ENCODE results near the gene NXNL1. TPM values are rescaled to one million over a fixed set of nuclear protein-coding genes. Genes with fewer than 3 reads are reported as not detected.
"Not testable (repeated sequence)": the region's sequence is repeated elsewhere in the genome, so short reads cannot be mapped to it uniquely, and the experiment has no call there.

NXNL1 gene
- total RNA-seq, 1 donor from 2014 or later: not detected

- Mint-ChIP-seq H3K4me3 (ENCODE audit: unreplicated experiment) (no peak overlapping the region), H3K27ac (ENCODE audit: unreplicated experiment) (no peak overlapping the region), H3K27me3 (ENCODE audit: low read depth) (no peaks in the 10 kb centered on the region), H3K4me1 (ENCODE audit: low read depth) (peaks cover 27% of the 10 kb centered on the region), H3K9me3 (ENCODE audit: low read depth) (no peaks in the 10 kb centered on the region), H3K36me3 (ENCODE audit: low read depth) (peaks cover 4% of the 10 kb centered on the region)
- no peak for TF ChIP-seq CTCF (IDR thresholded peaks at IDR 0.05)
- no peak for DNase-seq (ENCODE audit: low spot score)
Observed at GRCh38 chr19:17503240-17503639, 42.5 kb upstream of the NXNL1 start.

GRCh38 chr19:17500447-17501198, 39.9 kb upstream of the NXNL1 start:
- no peaks in the 10 kb centered on the region for H3K27me3 Mint-ChIP-seq (ENCODE audit: low read depth)
- H3K4me3 Mint-ChIP-seq (ENCODE audit: unreplicated experiment): no peak overlapping the region
- peaks cover 19% of the 10 kb centered on the region for H3K4me1 Mint-ChIP-seq (ENCODE audit: low read depth)
- H3K27ac Mint-ChIP-seq (ENCODE audit: unreplicated experiment): no peak overlapping the region
- H3K9me3 Mint-ChIP-seq (ENCODE audit: low read depth): no peaks in the 10 kb centered on the region
- no peak for DNase-seq (ENCODE audit: low spot score)
- no peaks in the 10 kb centered on the region for H3K36me3 Mint-ChIP-seq (ENCODE audit: low read depth)
- no peak for TF ChIP-seq CTCF (IDR thresholded peaks at IDR 0.05)

GRCh38 chr19:17499648-17500446, 39.1 kb upstream of the NXNL1 start:
- H3K4me1 Mint-ChIP-seq (ENCODE audit: low read depth): peaks cover 19% of the 10 kb centered on the region
- peak overlapping the region; percentile 77 for H3K27ac Mint-ChIP-seq (ENCODE audit: unreplicated experiment)
- no peaks in the 10 kb centered on the region for H3K9me3 Mint-ChIP-seq (ENCODE audit: low read depth)
- H3K4me3 Mint-ChIP-seq (ENCODE audit: unreplicated experiment): no peak overlapping the region
- no peaks in the 10 kb centered on the region for H3K36me3 Mint-ChIP-seq (ENCODE audit: low read depth)
- TF ChIP-seq CTCF (IDR thresholded peaks at IDR 0.05): no peak
- no peak for DNase-seq (ENCODE audit: low spot score)
- H3K27me3 Mint-ChIP-seq (ENCODE audit: low read depth): no peaks in the 10 kb centered on the region

- H3K4me3 Mint-ChIP-seq (ENCODE audit: unreplicated experiment): not testable (repeated sequence)
Observed at GRCh38 chr19:17499025-17499424, 38.3 kb upstream of the NXNL1 start.

More at GRCh38 chr19:17499025-17499424, 38.3 kb upstream of the NXNL1 start:
- DNase-seq (ENCODE audit: low spot score); H3K27me3 Mint-ChIP-seq (ENCODE audit: low read depth); H3K36me3 Mint-ChIP-seq (ENCODE audit: low read depth); H3K27ac Mint-ChIP-seq (ENCODE audit: unreplicated experiment); H3K9me3 Mint-ChIP-seq (ENCODE audit: low read depth): not testable (repeated sequence)
- peak; percentile 47 for TF ChIP-seq CTCF (IDR thresholded peaks at IDR 0.05)
- peaks cover 18% of the 10 kb centered on the region for H3K4me1 Mint-ChIP-seq (ENCODE audit: low read depth)
